Mesendoderm (in vitro differentiated cells): Measurements from ENCODE around the gene METTL16. TPM values are rescaled to one million over a fixed set of nuclear protein-coding genes. Genes with fewer than 3 reads are reported as not detected.

Source experiments
- DNase-seq: peaks from one replicate; pipeline ENCODE4 v3.0.0; 2013
- H2AK5ac ChIP-seq: 2 replicates; pipeline ENCODE4 v1.6.1; 2013; ENCODE audit warnings: low read length, inconsistent platforms
- H2BK120ac ChIP-seq: 2 replicates; pipeline ENCODE4 v1.6.1; 2013; ENCODE audit warnings: low read depth, mild to moderate bottlenecking, low read length, moderate library complexity, mixed read lengths
- H2BK15ac ChIP-seq: replicated peaks from 2 replicates; pipeline ENCODE4 v1.6.1; 2013; ENCODE audit warnings: low read depth, mild to moderate bottlenecking, moderate library complexity
- H2BK5ac ChIP-seq: 2 replicates; pipeline ENCODE4 v1.6.1; 2013; ENCODE audit warnings: low read length, inconsistent platforms
- H3K18ac ChIP-seq: 2 replicates; pipeline ENCODE4 v1.6.1; 2013; ENCODE audit warnings: mild to moderate bottlenecking, low read length, mixed read lengths
- H3K23ac ChIP-seq: one replicate; pipeline ENCODE4 v1.6.1; 2013; ENCODE audit warnings: low read length
- H3K27ac ChIP-seq: 2 replicates; pipeline ENCODE4 v1.5.1; 2013; ENCODE audit warnings: low read depth, mild to moderate bottlenecking, inconsistent platforms, low read length, moderate library complexity
- H3K27me3 ChIP-seq: 2 replicates; pipeline ENCODE4 v1.6.1; 2013; ENCODE audit warnings: low read length, control low read depth, mild to moderate bottlenecking, inconsistent platforms; ENCODE audit not compliant: insufficient read depth, poor library complexity
- H3K36me3 ChIP-seq: 2 replicates; pipeline ENCODE4 v1.6.1; 2013; ENCODE audit warnings: low read length, inconsistent platforms; ENCODE audit not compliant: control insufficient read depth, insufficient read depth
- H3K4ac ChIP-seq: one replicate; pipeline ENCODE4 v1.6.1; 2013; ENCODE audit warnings: low read depth, mild to moderate bottlenecking, low read length, moderate library complexity
- H3K4me1 ChIP-seq: 2 replicates; pipeline ENCODE4 v1.6.1; 2013; ENCODE audit warnings: low read depth, low read length, inconsistent platforms; ENCODE audit not compliant: control insufficient read depth
- H3K4me2 ChIP-seq: 2 replicates; pipeline ENCODE4 v1.6.1; 2013; ENCODE audit warnings: low read length
- H3K4me3 ChIP-seq: 2 replicates; pipeline ENCODE4 v1.5.1; 2013; ENCODE audit warnings: mild to moderate bottlenecking, low read length
- H3K56ac ChIP-seq: one replicate; pipeline ENCODE4 v1.6.1; 2013; ENCODE audit warnings: low read length
- H3K79me1 ChIP-seq: 2 replicates; pipeline ENCODE4 v1.6.1; 2013; ENCODE audit warnings: low read length, inconsistent platforms
- H3K79me2 ChIP-seq: 2 replicates; pipeline ENCODE4 v1.6.1; 2013; ENCODE audit warnings: mild to moderate bottlenecking, low read length; ENCODE audit not compliant: control insufficient read depth, insufficient read depth
- H3K9ac ChIP-seq: 2 replicates; pipeline ENCODE4 v1.6.1; 2013; ENCODE audit warnings: low read length, inconsistent platforms
- H4K5ac ChIP-seq: one replicate; pipeline ENCODE4 v1.6.1; 2013; ENCODE audit warnings: low read length
- H4K8ac ChIP-seq: one replicate; pipeline ENCODE4 v1.6.1; 2013; ENCODE audit warnings: low read depth, mild to moderate bottlenecking, control low read depth, low read length, moderate library complexity
- WGBS: extraction: QIAGEN DNeasy Blood & Tissue Kit; methylation state at CpG from one replicate; pipeline ENCODE4 v1.1.7; 2013; ENCODE audit warnings: low lambda C conversion rate, missing lambda C conversion rate; ENCODE audit not compliant: insufficient coverage; ENCODE audit errors: extremely low coverage; 5-methylcytosine and 5-hydroxymethylcytosine counted together
- polyA plus RNA-seq, 2 experiments: library from polyadenylated mRNA; stranded (reverse); fragments of 200-250 nt; gene quantifications; one replicate each; pipeline ENCODE4 v1.2.3, GENCODE V29; 2013

Gene METTL16, protein sequence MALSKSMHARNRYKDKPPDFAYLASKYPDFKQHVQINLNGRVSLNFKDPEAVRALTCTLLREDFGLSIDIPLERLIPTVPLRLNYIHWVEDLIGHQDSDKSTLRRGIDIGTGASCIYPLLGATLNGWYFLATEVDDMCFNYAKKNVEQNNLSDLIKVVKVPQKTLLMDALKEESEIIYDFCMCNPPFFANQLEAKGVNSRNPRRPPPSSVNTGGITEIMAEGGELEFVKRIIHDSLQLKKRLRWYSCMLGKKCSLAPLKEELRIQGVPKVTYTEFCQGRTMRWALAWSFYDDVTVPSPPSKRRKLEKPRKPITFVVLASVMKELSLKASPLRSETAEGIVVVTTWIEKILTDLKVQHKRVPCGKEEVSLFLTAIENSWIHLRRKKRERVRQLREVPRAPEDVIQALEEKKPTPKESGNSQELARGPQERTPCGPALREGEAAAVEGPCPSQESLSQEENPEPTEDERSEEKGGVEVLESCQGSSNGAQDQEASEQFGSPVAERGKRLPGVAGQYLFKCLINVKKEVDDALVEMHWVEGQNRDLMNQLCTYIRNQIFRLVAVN
- 52.7 TPM for polyA plus RNA-seq (2013, experiment 1 of 2)
- polyA plus RNA-seq (2013, experiment 2 of 2): 52.8 TPM

DNA sequence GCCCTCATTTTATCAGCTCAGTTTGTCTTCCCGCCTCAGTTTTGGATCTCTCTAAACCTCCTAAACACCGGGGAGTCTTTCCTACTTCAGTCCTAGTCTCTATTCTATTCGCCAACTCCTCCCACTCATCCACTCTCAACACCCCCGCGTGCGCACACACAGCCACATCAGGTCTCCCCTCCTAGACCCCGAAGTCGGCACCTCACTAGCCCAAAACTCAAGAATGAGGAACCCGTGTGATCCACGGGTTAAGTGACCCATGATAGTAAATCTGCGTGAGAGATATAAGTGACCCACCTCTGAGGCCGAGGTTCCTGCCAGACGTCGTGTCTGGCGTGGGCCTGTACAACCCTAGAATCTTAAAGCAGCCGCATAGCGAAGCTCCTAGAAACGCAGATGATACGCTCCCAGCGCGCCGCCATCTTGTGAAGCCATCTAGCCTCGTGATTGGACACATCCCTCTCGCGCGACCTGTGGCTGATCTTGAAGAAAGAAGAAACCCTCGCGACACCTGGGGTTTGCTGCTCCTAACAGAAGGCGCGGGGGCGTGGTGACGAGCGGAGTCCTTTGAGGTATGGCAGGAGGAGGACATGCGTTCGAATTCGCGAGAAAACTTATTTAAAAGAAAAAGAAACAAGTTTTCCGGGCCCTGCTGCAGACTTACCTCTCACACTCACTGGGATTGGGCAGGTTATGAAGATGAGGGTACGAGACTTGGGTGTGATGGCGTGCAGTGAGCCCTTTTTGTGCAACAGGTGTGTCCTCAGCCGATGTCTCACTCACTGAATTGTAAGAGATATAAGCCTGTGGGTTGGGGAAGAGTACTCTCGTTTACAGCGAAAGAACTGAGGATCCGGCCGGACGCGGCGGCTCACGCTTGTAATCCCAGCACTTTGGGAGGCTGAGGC lies at the start of gene METTL16:
Gene METTL16 (minus strand): TSS at position 427 of the 908 bp plus-strand sequence. CDS start 9,557 bp downstream, outside the sequence.
- Histone ChIP-seq H3K27ac (peak within 1 kb of the TSS; percentile 72), H3K9ac (peak within 1 kb of the TSS; percentile 94), H3K4ac (peak within 1 kb of the TSS; percentile 87), H2AK5ac (peak within 1 kb of the TSS; percentile 12), H2BK15ac (no peak within 1 kb of the TSS), H3K18ac (peak within 1 kb of the TSS; percentile 72), H2BK5ac (peak within 1 kb of the TSS; percentile 93), H3K36me3 (no peaks in the 10 kb centered on the region), H4K5ac (peak within 1 kb of the TSS; percentile 92), H3K56ac (peak within 1 kb of the TSS; percentile 98), H3K27me3 (no peaks in the 10 kb centered on the region), H2BK120ac (no peak within 1 kb of the TSS), H3K79me1 (peaks cover 9% of the 10 kb centered on the region), H4K8ac (no peak within 1 kb of the TSS), H3K4me2 (peak within 1 kb of the TSS; percentile 99), H3K4me3 (peak within 1 kb of the TSS; percentile 95), H3K79me2 (peaks cover 31% of the 10 kb centered on the region), H3K4me1 (no peaks in the 10 kb centered on the region), H3K23ac (no peak within 1 kb of the TSS)
- peak; percentile 100 for DNase-seq
- no CpG with 5 or more reads among the region's 49 CpGs for WGBS

DNA sequence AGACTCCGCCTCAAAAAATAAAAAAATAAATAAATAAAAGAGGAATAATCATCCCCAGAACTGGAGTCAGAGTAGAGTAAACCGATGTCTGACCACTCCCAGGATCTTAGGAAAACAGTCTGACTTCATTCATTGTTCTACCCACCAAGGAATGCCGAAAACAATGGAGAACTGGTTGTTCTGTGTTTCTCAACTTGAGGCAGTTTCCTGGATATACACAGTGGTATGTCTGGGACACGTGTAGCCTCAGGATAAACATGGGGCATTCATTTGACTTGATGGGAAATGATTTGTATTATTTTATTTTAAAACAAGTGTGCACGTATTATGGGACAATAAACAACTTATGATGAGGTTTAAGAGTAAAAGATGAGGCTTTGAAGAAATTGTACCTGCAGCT lies 49.0 kb upstream of the METTL16 start:
- no peaks in the 10 kb centered on the region for H3K27me3 ChIP-seq
- no peak overlapping the region for H3K4ac ChIP-seq
- H3K4me1 ChIP-seq: no peaks in the 10 kb centered on the region
- H3K27ac ChIP-seq: no peak overlapping the region
- no peak overlapping the region for H3K9ac ChIP-seq
- no peaks in the 10 kb centered on the region for H3K79me1 ChIP-seq
- no peak overlapping the region for H3K23ac ChIP-seq
- H3K56ac ChIP-seq: no peak overlapping the region
- no peaks in the 10 kb centered on the region for H3K79me2 ChIP-seq
- no peak overlapping the region for H3K4me2 ChIP-seq
- no peak overlapping the region for H3K4me3 ChIP-seq
- H2AK5ac ChIP-seq: no peak overlapping the region
- DNase-seq: no peak
- H3K36me3 ChIP-seq: no peaks in the 10 kb centered on the region
- H4K5ac ChIP-seq: no peak overlapping the region
- no peak overlapping the region for H2BK120ac ChIP-seq
- H2BK15ac ChIP-seq: no peak overlapping the region
- 100% methylated on average over 1 of the region's 5 CpGs for WGBS
- no peak overlapping the region for H2BK5ac ChIP-seq
- H3K18ac ChIP-seq: no peak overlapping the region
- H4K8ac ChIP-seq: no peak overlapping the region

DNA sequence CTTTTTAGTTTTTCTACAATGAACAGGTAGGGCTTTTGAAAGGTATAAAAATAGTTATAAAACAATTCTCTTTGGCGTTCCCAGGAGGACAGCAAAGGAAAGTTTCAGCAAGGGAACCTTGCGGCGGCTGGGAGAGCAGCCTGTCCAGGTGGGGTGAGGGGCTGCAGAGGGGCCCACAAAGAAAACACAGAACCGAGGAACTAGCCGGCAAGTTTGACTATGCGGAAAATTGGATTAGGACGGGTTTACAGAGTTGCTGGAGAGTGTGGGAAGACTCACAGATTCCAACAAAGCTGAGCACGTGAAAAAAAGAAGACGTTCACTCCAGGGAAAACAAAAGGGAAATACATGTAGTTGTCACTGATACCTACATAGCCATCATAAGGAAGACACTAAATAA lies 40.2 kb upstream of the METTL16 start:
- H3K27me3 ChIP-seq: no peaks in the 10 kb centered on the region

GRCh38 chr17:2551493-2551892 lies 39.8 kb upstream of the METTL16 start:
- Histone ChIP-seq H3K18ac (no peak overlapping the region), H3K79me1 (no peaks in the 10 kb centered on the region), H3K56ac (no peak overlapping the region), H3K9ac (no peak overlapping the region), H2BK5ac (no peak overlapping the region), H3K79me2 (no peaks in the 10 kb centered on the region), H3K4me3 (no peak overlapping the region), H2BK120ac (no peak overlapping the region), H2AK5ac (no peak overlapping the region), H3K27ac (peak overlapping the region; percentile 64), H3K4me2 (no peak overlapping the region), H3K4me1 (peaks cover 3% of the 10 kb centered on the region), H3K36me3 (no peaks in the 10 kb centered on the region), H3K27me3 (no peaks in the 10 kb centered on the region), H3K23ac (no peak overlapping the region), H2BK15ac (no peak overlapping the region), H4K5ac (no peak overlapping the region), H3K4ac (no peak overlapping the region), H4K8ac (no peak overlapping the region)
- no CpG with 5 or more reads among the region's 10 CpGs for WGBS
- peak; percentile 78 for DNase-seq

More for the DNA sequence above, 40.2 kb upstream of the METTL16 start:
- Histone ChIP-seq H4K5ac (no peak overlapping the region), H3K23ac (no peak overlapping the region), H3K79me1 (no peaks in the 10 kb centered on the region), H2BK120ac (no peak overlapping the region), H3K56ac (peak overlapping the region; percentile 64), H4K8ac (no peak overlapping the region), H3K79me2 (no peaks in the 10 kb centered on the region), H3K36me3 (no peaks in the 10 kb centered on the region), H3K4me1 (peaks cover 3% of the 10 kb centered on the region), H3K4ac (no peak overlapping the region), H3K9ac (peak overlapping the region; percentile 36), H3K4me2 (no peak overlapping the region), H2BK15ac (peak overlapping the region; percentile 96), H3K27ac (peak overlapping the region; percentile 57), H2BK5ac (no peak overlapping the region), H3K4me3 (no peak overlapping the region), H3K18ac (no peak overlapping the region), H2AK5ac (no peak overlapping the region)
- no CpG with 5 or more reads among the region's 9 CpGs for WGBS
- peak; percentile 29 for DNase-seq

- DNase-seq: peak; percentile 65
- Histone ChIP-seq H3K23ac (no peak overlapping the region), H3K4me3 (no peak overlapping the region), H2BK5ac (no peak overlapping the region), H3K4me1 (peaks cover 3% of the 10 kb centered on the region), H3K4me2 (no peak overlapping the region), H3K56ac (no peak overlapping the region), H2BK120ac (no peak overlapping the region), H3K18ac (no peak overlapping the region), H3K9ac (no peak overlapping the region), H3K36me3 (no peaks in the 10 kb centered on the region), H3K79me1 (no peaks in the 10 kb centered on the region), H2BK15ac (no peak overlapping the region), H3K27me3 (no peaks in the 10 kb centered on the region), H4K5ac (no peak overlapping the region), H3K79me2 (no peaks in the 10 kb centered on the region), H4K8ac (no peak overlapping the region), H2AK5ac (no peak overlapping the region), H3K27ac (no peak overlapping the region), H3K4ac (no peak overlapping the region)
- no CpG with 5 or more reads among the region's 8 CpGs for WGBS
Observed at GRCh38 chr17:2549392-2550211, 37.9 kb upstream of the METTL16 start.
